Coronary artery (tissue), 2 donors: ENCODE measurements around the gene DEXI.

Source experiments
- DNase-seq: peaks from one replicate; pipeline ENCODE4 v3.0.0-alpha.2; 2017; ENCODE audit warnings: low spot score
- H3K27ac ChIP-seq, 2 donors: fragments of 200-600 bp; sonication (generic); one replicate each; pipeline ENCODE4 v1.5.1; 2016 to 2019
- H3K4me3 ChIP-seq: fragments of 200-600 bp; sonication (generic); 2 replicates; pipeline ENCODE4 v1.5.1; 2016; ENCODE audit warnings: mild to moderate bottlenecking, moderate library complexity
- TF ChIP-seq, protein P1 (sequence below): fragments of 200-600 bp; sonication (generic); IDR thresholded peaks from one replicate; pipeline ENCODE4 v1.5.1; 2019; ENCODE audit warnings: antibody characterized with exemption

Gene DEXI

DNA sequence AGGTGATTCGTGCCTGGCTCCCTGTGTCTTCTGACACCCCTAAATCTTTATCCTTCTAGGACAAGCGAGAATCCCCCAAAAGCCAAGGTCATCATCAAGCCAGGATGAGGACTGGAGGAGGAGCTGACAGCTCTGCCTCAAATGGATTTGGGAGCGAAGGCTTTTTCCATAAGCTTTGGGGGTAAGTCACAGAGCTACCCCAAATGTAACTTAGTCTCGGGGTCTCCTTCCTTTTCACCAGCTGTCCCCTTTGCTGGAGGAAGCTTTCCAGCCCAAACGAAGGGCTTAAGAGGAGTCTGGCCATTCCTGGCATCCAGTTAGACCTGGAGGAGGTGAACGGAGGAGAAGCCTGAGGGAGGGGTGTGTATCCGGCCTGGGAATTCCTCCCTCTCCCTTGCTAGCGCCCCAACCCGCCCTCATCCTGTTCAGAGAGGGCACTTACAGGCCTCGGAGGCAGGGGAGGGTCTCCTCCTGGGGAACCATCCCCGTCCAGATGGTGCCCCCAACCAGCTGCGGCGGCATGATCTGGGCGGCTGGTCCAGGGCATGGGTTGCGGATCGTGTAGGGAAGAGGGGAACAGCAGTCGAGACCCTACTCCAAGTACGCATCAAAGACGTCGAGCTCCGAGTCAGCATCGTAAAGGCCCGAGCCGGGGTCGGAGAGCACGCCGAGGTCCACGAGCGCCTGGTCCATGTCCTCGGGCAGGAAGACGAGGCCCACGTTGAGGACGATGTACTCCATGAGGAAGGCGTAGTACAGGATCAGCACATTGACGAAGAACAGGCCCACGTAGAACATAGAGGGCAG, 938 bp downstream of the DEXI start:
- no peak for DNase-seq
- peak overlapping the region; percentile 81 to 88 for H3K27ac ChIP-seq
- TF ChIP-seq, protein P1, sequence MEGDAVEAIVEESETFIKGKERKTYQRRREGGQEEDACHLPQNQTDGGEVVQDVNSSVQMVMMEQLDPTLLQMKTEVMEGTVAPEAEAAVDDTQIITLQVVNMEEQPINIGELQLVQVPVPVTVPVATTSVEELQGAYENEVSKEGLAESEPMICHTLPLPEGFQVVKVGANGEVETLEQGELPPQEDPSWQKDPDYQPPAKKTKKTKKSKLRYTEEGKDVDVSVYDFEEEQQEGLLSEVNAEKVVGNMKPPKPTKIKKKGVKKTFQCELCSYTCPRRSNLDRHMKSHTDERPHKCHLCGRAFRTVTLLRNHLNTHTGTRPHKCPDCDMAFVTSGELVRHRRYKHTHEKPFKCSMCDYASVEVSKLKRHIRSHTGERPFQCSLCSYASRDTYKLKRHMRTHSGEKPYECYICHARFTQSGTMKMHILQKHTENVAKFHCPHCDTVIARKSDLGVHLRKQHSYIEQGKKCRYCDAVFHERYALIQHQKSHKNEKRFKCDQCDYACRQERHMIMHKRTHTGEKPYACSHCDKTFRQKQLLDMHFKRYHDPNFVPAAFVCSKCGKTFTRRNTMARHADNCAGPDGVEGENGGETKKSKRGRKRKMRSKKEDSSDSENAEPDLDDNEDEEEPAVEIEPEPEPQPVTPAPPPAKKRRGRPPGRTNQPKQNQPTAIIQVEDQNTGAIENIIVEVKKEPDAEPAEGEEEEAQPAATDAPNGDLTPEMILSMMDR, result no peak
- peak overlapping the region; percentile 87 for H3K4me3 ChIP-seq

DNA sequence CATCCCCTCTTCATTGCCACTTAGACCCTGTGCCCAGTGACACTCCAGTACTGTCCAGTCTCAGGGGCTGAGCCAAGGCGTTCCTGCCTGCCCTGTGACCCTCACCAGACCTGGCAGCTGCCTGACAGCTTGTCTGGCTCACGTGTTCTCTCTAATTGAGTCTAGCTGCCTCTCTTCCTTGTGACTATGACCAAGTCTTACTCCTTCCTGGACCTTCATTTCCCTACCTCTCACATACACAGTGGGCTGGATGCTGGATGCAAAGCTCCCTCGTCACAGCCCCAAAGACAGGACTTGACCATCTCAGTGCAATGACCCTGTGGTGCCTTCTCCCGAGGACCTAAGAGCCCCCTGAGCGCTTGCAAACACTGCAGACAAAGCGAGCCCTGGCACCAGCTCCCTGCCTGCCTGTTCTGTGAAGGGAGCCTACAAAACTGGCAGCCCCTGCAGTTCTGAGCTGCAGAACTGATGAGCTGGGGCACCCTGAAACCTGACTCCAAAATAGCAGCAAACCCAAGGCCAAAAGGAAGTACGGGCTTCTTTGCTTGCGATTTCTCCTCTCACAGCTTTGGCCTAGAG, 1.7 kb downstream of the DEXI start:
- Histone ChIP-seq H3K27ac (peak overlapping the region; percentile 81 to 88), H3K4me3 (peak overlapping the region; percentile 87)
- TF ChIP-seq, protein P1, result no peak
- DNase-seq, result no peak

DNA sequence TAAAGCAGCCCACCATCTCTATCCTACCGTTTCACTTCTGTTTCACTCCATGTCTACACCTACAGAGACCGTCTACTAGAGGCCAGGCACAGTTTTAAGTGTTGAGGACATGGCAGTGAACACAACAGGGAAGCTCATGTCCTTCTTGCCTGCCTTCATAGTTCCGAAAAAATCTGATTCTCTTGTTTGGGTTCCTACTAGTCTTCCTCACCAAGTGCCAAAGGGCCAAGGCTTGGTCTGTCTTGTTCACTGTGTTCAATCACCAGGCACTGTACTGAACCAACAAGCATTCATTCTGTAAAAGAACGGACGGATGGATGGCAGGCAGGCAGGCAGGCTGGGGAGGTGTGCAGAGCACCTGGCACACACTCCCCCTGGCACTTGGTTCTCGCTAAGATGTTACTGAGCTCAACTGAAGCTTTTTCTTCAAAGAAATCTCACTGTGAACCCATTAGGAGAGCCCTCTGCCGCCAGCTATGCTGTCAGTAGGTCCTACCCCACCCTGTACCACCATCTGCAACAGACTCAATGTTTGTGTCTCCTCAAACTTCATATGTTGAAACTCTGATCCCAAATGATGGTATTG, 2.5 kb downstream of the DEXI start:
- H3K27ac ChIP-seq, result peak overlapping the region; percentile 81 to 88
- no peak for DNase-seq
- H3K4me3 ChIP-seq, result peak overlapping the region; percentile 87
- TF ChIP-seq, protein P1, result no peak

DNA sequence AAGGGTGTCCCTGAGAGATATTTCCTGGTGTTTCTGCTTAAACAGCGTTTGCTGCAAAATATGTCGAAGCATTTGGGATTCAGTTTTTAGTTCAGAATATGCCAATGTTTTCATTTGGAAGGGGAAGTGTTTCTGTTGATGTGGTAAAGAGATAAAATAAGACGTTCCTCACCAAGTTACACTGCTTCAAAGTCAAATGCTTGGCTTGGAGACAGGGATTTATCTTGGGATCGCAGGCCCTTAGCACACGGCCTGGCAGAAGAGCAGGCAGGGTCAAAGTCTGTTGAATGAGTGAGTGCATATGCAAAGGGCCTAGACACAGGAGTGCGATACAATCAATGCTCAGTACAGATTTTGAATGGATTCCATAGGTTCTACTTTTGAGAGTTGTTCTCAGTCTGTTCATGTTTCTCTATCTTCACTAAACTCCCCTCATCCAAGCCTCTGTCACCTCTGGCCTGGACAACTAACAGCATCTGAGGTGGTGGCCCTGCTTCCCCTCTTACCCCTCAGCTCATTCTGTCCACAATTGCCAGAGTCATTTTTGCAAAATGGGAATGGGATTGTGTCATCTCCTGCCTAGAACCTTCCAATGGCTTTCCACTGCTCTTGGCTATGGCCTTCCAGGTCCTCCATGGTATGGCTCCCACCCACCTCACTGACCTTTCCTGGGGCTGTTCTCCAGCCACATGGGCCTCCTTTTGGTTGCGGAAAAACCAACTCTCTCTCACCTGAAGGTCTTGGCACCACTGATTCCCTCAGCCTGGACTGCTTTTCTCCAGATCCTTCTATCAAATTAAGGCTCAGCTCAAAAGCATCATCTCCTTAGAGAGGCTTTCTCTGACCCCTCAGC, 3.2 kb downstream of the DEXI start:
- Histone ChIP-seq H3K4me3 (peak overlapping the region; percentile 87), H3K27ac (peak overlapping the region; percentile 39 to 81)
- DNase-seq, result no peak
- TF ChIP-seq, protein P1, result no peak

DNA sequence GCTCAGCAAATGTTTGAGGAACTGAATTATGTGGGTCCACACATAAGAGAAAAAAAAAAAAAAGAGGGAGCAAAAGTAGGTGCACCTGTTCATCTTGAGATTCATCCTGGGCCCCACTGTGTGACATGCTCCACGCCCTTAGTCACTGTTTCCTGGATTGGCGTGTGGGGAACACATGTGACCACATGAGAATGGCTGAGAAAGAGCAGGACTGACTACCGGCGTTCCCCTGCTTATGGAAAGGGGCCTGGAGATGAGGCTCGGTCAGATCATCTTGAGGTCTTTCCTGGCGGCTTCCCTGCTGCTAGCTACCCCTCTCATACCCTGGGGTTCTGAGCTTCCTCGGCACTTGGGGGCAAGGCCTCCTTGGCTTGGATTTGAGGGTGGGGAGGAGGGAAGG, 3.9 kb downstream of the DEXI start:
- no peak for DNase-seq
- Histone ChIP-seq H3K4me3 (peak overlapping the region; percentile 87), H3K27ac (peak overlapping the region in 1 of 2 donors; percentile 39)
- TF ChIP-seq, protein P1, result no peak

DNA sequence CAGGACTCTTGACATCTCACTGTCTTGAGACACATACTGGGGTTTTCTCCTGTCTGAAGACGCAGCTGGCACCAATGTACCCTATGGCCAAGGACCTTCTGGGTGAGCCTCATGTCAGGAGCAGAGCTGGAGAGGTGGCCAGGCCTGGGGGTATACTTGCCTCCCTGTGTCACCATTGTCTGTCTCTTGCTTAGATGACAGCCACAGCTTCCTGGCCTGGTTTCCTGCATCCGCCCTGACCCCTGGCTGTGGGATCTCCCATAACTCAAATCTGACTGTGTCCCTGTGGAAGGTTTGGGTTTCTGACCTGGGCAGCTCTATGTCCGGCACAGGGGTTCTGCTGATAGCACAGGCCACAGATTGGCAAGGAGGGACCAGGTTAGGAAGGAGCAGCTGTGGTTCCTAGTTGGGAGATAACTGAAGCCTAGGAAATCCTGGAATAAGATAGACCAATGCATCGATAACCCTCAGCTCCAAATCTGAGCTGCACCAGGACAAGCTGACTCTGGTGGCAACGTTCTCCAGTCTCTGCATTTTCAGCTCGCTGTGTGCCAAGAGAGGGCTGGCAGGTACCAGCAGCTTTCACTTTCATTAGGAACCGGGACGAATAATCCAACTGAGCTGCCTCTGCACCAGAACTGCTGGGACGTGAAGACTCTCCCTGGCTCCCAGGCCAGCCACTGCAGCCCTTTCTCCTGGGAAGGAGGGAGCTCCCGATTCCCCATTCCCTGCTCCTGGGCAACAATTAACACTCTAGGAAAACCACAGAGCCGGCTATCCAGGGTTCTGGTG, 5.0 kb downstream of the DEXI start:
- Histone ChIP-seq H3K4me3 (peak overlapping the region; percentile 56), H3K27ac (peak overlapping the region; percentile 33 to 59)
- DNase-seq, result no peak
- TF ChIP-seq, protein P1, result no peak
